ENCODE measurements around the gene SRD5A3.

Gene SRD5A3

GRCh38 chr4:55338486-55338885 lies 7.6 kb upstream of the SRD5A3 start:
- Histone ChIP-seq H3K36me3 (no peaks in the 10 kb centered on the region), H3K4me1 (no peaks in the 10 kb centered on the region)

DNA sequence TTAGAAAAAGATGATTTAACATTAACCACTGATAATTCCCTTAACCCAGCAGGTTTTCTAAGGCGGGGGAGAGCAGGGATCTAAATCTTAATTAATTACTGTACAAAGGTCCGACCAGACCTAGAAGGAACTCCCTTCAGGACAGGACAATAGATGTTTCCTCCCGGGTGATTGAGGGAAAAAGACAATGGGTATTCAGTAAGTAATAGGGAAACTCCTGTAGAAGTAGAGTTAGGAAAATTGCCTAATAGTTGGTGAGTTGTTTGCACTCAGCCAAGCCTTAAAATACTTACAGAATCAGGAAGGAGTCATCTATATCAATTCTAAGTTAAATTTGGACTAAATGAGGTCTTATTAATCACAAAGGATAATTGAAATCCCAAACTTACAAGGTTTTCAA lies 5.8 kb upstream of the SRD5A3 start:
- Histone ChIP-seq H3K9me3 (no peaks in the 10 kb centered on the region), H3K27me3 (no peaks in the 10 kb centered on the region), H3K4me3 (ENCODE audit: low read depth, low read length) (no peak overlapping the region), H3K36me3 (no peaks in the 10 kb centered on the region), H3K4me1 (no peaks in the 10 kb centered on the region)
- TF ChIP-seq, protein P1, sequence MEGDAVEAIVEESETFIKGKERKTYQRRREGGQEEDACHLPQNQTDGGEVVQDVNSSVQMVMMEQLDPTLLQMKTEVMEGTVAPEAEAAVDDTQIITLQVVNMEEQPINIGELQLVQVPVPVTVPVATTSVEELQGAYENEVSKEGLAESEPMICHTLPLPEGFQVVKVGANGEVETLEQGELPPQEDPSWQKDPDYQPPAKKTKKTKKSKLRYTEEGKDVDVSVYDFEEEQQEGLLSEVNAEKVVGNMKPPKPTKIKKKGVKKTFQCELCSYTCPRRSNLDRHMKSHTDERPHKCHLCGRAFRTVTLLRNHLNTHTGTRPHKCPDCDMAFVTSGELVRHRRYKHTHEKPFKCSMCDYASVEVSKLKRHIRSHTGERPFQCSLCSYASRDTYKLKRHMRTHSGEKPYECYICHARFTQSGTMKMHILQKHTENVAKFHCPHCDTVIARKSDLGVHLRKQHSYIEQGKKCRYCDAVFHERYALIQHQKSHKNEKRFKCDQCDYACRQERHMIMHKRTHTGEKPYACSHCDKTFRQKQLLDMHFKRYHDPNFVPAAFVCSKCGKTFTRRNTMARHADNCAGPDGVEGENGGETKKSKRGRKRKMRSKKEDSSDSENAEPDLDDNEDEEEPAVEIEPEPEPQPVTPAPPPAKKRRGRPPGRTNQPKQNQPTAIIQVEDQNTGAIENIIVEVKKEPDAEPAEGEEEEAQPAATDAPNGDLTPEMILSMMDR (IDR thresholded peaks at IDR 0.05; ENCODE audit: low read depth, low read length): no peak
- no peak for DNase-seq

More at GRCh38 chr4:55338486-55338885, 7.6 kb upstream of the SRD5A3 start:
- H3K27me3 ChIP-seq: no peaks in the 10 kb centered on the region
- no peaks in the 10 kb centered on the region for H3K9me3 ChIP-seq
- no peak for DNase-seq
- TF ChIP-seq, protein P1 (IDR thresholded peaks at IDR 0.05; ENCODE audit: low read depth, low read length): no peak
- no peak overlapping the region for H3K4me3 ChIP-seq (ENCODE audit: low read depth, low read length)

DNA sequence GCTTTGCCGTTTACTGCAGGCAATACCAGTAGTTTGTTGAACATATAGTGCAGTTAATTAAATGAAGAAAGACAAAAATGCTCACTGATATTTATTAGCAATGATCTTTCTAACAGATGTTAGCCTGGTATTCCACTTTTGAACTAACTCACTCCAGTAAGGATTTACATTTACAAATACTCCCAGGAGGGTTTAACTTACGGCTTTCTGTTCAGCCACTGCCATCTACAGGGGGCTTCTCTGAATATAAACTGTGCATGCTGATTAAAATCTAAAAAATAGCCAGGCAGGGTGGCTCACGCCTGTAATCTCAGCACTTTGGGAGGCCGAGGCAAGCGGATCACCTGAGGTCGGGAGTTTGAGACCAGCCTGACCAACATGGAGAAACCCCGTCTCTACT lies 2.2 kb upstream of the SRD5A3 start:
- Histone ChIP-seq H3K4me1 (no peaks in the 10 kb centered on the region), H3K9me3 (no peaks in the 10 kb centered on the region), H3K27me3 (no peaks in the 10 kb centered on the region), H3K4me3 (ENCODE audit: low read depth, low read length) (no peak overlapping the region), H3K36me3 (no peaks in the 10 kb centered on the region)
- DNase-seq: no peak
- TF ChIP-seq, protein P1 (IDR thresholded peaks at IDR 0.05; ENCODE audit: low read depth, low read length): peak; percentile 19; the same call in 1 of the 2 replicates

GRCh38 chr4:55345054-55345453 lies 988 bp upstream of the SRD5A3 start:
- H3K4me1 ChIP-seq: no peaks in the 10 kb centered on the region
- TF ChIP-seq, protein P1 (IDR thresholded peaks at IDR 0.05; ENCODE audit: low read depth, low read length): no peak
- H3K27me3 ChIP-seq: no peaks in the 10 kb centered on the region
- DNase-seq: no peak
- no peaks in the 10 kb centered on the region for H3K36me3 ChIP-seq
- no peak overlapping the region for H3K4me3 ChIP-seq (ENCODE audit: low read depth, low read length)
- H3K9me3 ChIP-seq: no peaks in the 10 kb centered on the region

GRCh38 chr4:55346851-55347255 lies 811 bp downstream of the SRD5A3 start:
- DNase-seq: no peak
- H3K36me3 ChIP-seq: no peaks in the 10 kb centered on the region
- no peaks in the 10 kb centered on the region for H3K27me3 ChIP-seq
- H3K9me3 ChIP-seq: no peaks in the 10 kb centered on the region
- TF ChIP-seq, protein P1 (IDR thresholded peaks at IDR 0.05; ENCODE audit: low read depth, low read length): no peak
- H3K4me3 ChIP-seq (ENCODE audit: low read depth, low read length): peak overlapping the region; percentile 54
- H3K4me1 ChIP-seq: no peaks in the 10 kb centered on the region

- TF ChIP-seq, protein P1 (IDR thresholded peaks at IDR 0.05; ENCODE audit: low read depth, low read length): no peak
- Histone ChIP-seq H3K9me3 (no peaks in the 10 kb centered on the region), H3K36me3 (no peaks in the 10 kb centered on the region), H3K4me3 (ENCODE audit: low read depth, low read length) (no peak overlapping the region), H3K27me3 (no peaks in the 10 kb centered on the region), H3K4me1 (no peaks in the 10 kb centered on the region)
- no peak for DNase-seq
Observed at GRCh38 chr4:55347610-55348228, 1.7 kb downstream of the SRD5A3 start.
